Measurements from ENCODE around the gene SIGLECL1. TPM values are rescaled to one million over a fixed set of nuclear protein-coding genes. Genes with fewer than 3 reads are reported as not detected.

SIGLECL1 gene
- total RNA-seq, 1 experiment from 2014 or later = not detected

- Mint-ChIP-seq H3K36me3 (peaks cover 10% of the 10 kb centered on the region), H3K27ac (no peak overlapping the region), H3K27me3 (ENCODE audit: low read depth) (peaks cover 6% of the 10 kb centered on the region; the same call in 1 of the 2 replicates), H3K4me1 (peaks cover 21% of the 10 kb centered on the region), H3K4me3 (no peak overlapping the region), H3K9me3 (peaks cover 8% of the 10 kb centered on the region)
- ChIA-PET POLR2A (no interaction called here), CTCF (interaction anchor here (0.9 to 1.1 kb wide), 2 partner anchors 59 to 104 kb away, joined by 3 to 6 read pairs; no protein-coding TSS in a partner anchor)
- no peak for ATAC-seq
- no peak for DNase-seq (ENCODE audit: low spot score)
- TF ChIP-seq ARID4B (CRISPR knock-in tag; IDR thresholded peaks at IDR 0.05; ENCODE audit: borderline replicate concordance) (no peak), CBFB (CRISPR knock-in tag; IDR thresholded peaks at IDR 0.05; ENCODE audit: low read depth) (no peak), ELF4 (CRISPR knock-in tag; IDR thresholded peaks at IDR 0.05; ENCODE audit: low read depth) (no peak), ZNF121 (CRISPR knock-in tag; IDR thresholded peaks at IDR 0.05) (no peak), IRF1 (CRISPR knock-in tag; IDR thresholded peaks at IDR 0.05) (no peak), TCF7 (CRISPR knock-in tag; IDR thresholded peaks at IDR 0.05; ENCODE audit: low read depth) (no peak), FOXP4 (CRISPR knock-in tag; IDR thresholded peaks at IDR 0.05) (no peak)
- TF ChIP-seq, protein P1, sequence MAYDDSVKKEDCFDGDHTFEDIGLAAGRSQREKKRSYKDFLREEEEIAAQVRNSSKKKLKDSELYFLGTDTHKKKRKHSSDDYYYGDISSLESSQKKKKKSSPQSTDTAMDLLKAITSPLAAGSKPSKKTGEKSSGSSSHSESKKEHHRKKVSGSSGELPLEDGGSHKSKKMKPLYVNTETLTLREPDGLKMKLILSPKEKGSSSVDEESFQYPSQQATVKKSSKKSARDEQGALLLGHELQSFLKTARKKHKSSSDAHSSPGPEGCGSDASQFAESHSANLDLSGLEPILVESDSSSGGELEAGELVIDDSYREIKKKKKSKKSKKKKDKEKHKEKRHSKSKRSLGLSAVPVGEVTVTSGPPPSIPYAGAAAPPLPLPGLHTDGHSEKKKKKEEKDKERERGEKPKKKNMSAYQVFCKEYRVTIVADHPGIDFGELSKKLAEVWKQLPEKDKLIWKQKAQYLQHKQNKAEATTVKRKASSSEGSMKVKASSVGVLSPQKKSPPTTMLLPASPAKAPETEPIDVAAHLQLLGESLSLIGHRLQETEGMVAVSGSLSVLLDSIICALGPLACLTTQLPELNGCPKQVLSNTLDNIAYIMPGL (CRISPR knock-in tag; IDR thresholded peaks at IDR 0.05) = no peak
Measured at GRCh38 chr19:51317968-51318367, 67.1 kb downstream of the SIGLECL1 start.

Small RNAs within 50 kb of the gene (microRNA-seq; reads per million reads assigned to microRNA genes)
- gene MIR8074 (ENCODE audit: borderline number of aligned reads) = not detected

Other genes with a start within 250 kb of the SIGLECL1 start
- gene KLK8, start 249.5 kb upstream of the SIGLECL1 start, total RNA-seq (2021) = 4.4 to 6.9 TPM (median 5.9 TPM) in 3 replicates
- gene KLK10, start 231.4 kb upstream of the SIGLECL1 start, total RNA-seq (2021) = 3.2 to 4.9 TPM (median 4.9 TPM) in 3 replicates
- 0.23 to 0.55 TPM (median 0.27 TPM) in 3 replicates for gene KLK11, start 224.5 kb upstream of the SIGLECL1 start, total RNA-seq (2021)
- not detected in 3 replicates for gene KLK12, start 216.1 kb upstream of the SIGLECL1 start, total RNA-seq (2021)
- 3.1 to 5.0 TPM (median 4.5 TPM) in 3 replicates for gene KLK13, start 186.0 kb upstream of the SIGLECL1 start, total RNA-seq (2021)
- gene KLK14, start 168.2 kb upstream of the SIGLECL1 start, total RNA-seq (2021) = 1.1 to 1.6 TPM (median 1.4 TPM) in 3 replicates
- gene CTU1, start 142.7 kb upstream of the SIGLECL1 start, total RNA-seq (2021) = 8.6 to 10.3 TPM (median 8.9 TPM) in 3 replicates
- gene SIGLEC9, start 126.2 kb upstream of the SIGLECL1 start, total RNA-seq (2021) = not detected in 3 replicates
- gene SIGLEC7, start 108.8 kb upstream of the SIGLECL1 start, total RNA-seq (2021) = not detected in 3 replicates
- 0.25 to 0.57 TPM (median 0.31 TPM) in 3 replicates for gene CD33, start 26.0 kb upstream of the SIGLECL1 start, total RNA-seq (2021)
- 41.2 to 64.1 TPM (median 60.2 TPM) in 3 replicates for gene IGLON5, start 60.6 kb downstream of the SIGLECL1 start, total RNA-seq (2021)
- gene VSIG10L, start 91.1 kb downstream of the SIGLECL1 start, total RNA-seq (2021) = 11.6 to 14.1 TPM (median 14.1 TPM) in 3 replicates
- 60.6 to 63.8 TPM (median 62.1 TPM) in 3 replicates for gene ETFB, start 115.3 kb downstream of the SIGLECL1 start, total RNA-seq (2021)
- gene CLDND2, start 117.9 kb downstream of the SIGLECL1 start, total RNA-seq (2021) = 1.7 to 2.1 TPM (median 1.9 TPM) in 3 replicates
- 0.53 to 0.63 TPM in 2 of 3 replicates, not detected in the other for gene NKG7, start 121.6 kb downstream of the SIGLECL1 start, total RNA-seq (2021)
- not detected in 3 replicates for gene LIM2, start 136.9 kb downstream of the SIGLECL1 start, total RNA-seq (2021)
- 2.9 to 6.1 TPM (median 5.7 TPM) in 3 replicates for gene C19orf84, start 139.5 kb downstream of the SIGLECL1 start, total RNA-seq (2021)
- gene SIGLEC10, start 166.6 kb downstream of the SIGLECL1 start, total RNA-seq (2021) = 0.44 TPM in 1 of 3 replicates, not detected in the others
- gene SIGLEC8, start 207.4 kb downstream of the SIGLECL1 start, total RNA-seq (2021) = not detected in 3 replicates
- gene CEACAM18, start 227.5 kb downstream of the SIGLECL1 start, total RNA-seq (2021) = not detected in 3 replicates

Measured in WTC11 (cell line).